Activated CD8-positive, alpha-beta T cell treated with anti-CD3 and anti-CD28 coated beads, Interleukin-2, amount 10 ng/mL, durations not matched to agents 7 days and 5 days (primary cell): ENCODE results near the gene CNRIP1. TPM values are rescaled to one million over a fixed set of nuclear protein-coding genes. Genes with fewer than 3 reads are reported as not detected.

Source experiments
- ATAC-seq: fragments of 150-1000 bp; cut with Tn5 transposase; one replicate; pipeline ENCODE4 v1.10.0; 2021; ENCODE audit warnings: moderate library complexity
- CTCF ChIA-PET: fragments of 350-600 bp; sonication (Branson Sonifier 250); formaldehyde crosslinking; loops from one replicate; lab custom pipeline; 2021; ENCODE audit warnings: antibody characterized with exemption; lab: Charles Lee
- POLR2A ChIA-PET: fragments of 350-600 bp; sonication (Branson Sonifier 250); formaldehyde crosslinking; loops from one replicate; lab custom pipeline; 2021; ENCODE audit warnings: antibody characterized with exemption; lab: Charles Lee
- DNase-seq: peaks from one replicate; pipeline ENCODE4 v3.0.0-alpha.2; 2020
- H3K27ac Mint-ChIP-seq: one replicate; pipeline ENCODE4 v1.8.0; 2021; ENCODE audit warnings: mild to moderate bottlenecking, mixed read lengths
- H3K27me3 Mint-ChIP-seq: one replicate; pipeline ENCODE4 v1.8.0; 2021; ENCODE audit warnings: low read depth, mixed read lengths
- H3K36me3 Mint-ChIP-seq: one replicate; pipeline ENCODE4 v1.8.0; 2021; ENCODE audit warnings: low read depth, mixed read lengths
- H3K4me1 Mint-ChIP-seq: one replicate; pipeline ENCODE4 v1.8.0; 2021; ENCODE audit warnings: low read depth, mixed read lengths
- H3K4me3 Mint-ChIP-seq: one replicate; pipeline ENCODE4 v1.8.0; 2021; ENCODE audit warnings: mild to moderate bottlenecking, mixed read lengths
- H3K9me3 Mint-ChIP-seq: one replicate; pipeline ENCODE4 v1.8.0; 2022; ENCODE audit warnings: mixed read lengths; ENCODE audit not compliant: insufficient read depth
- total RNA-seq, 2 experiments: library from RNA; stranded (reverse); gene quantifications; one replicate each; pipeline ENCODE4 v1.2.3, GENCODE V29; 2021

The CNRIP1 gene
- total RNA-seq, 2 experiments from 2014 or later: not detected

DNA sequence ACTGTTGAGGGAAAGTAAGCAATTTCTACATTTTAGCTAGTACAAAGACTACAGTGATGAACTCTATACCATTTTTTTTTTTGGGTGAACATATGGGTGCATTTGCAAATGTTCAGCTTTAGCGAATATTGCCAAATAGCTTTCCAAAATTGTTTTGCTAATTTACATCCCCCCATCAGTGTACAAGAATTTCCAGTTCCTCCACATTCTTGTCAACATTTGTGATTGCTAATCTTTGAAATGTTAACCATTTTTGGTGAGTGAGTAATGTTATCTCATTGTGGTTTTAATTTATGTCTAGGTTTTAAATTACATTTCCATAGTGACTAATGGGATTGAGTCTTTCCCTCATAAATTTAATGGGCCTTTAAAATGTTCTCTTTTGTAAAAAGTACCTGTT, 16.4 kb upstream of the CNRIP1 start:
- POLR2A ChIA-PET: no interaction called here

GRCh38 chr2:68333931-68334330, 14.2 kb upstream of the CNRIP1 start:
- CTCF ChIA-PET: interaction anchor here (1.3 kb wide), 1 partner anchor 106 kb away, joined by 3 read pairs; no protein-coding TSS in a partner anchor

More for the DNA sequence above, 16.4 kb upstream of the CNRIP1 start:
- Mint-ChIP-seq H3K27me3 (peaks cover 28% of the 10 kb centered on the region), H3K27ac (no peak overlapping the region), H3K9me3 (no peaks in the 10 kb centered on the region), H3K4me1 (no peaks in the 10 kb centered on the region), H3K4me3 (no peak overlapping the region), H3K36me3 (no peaks in the 10 kb centered on the region)
- CTCF ChIA-PET: interaction anchor here (0.6 to 0.7 kb wide), 2 partner anchors 105 to 218 kb away, joined by 3 read pairs; no protein-coding TSS in a partner anchor
- ATAC-seq (no peak), DNase-seq (no peak)

GRCh38 chr2:68333009-68333408, 13.3 kb upstream of the CNRIP1 start:
- Mint-ChIP-seq H3K4me1 (no peaks in the 10 kb centered on the region), H3K36me3 (no peaks in the 10 kb centered on the region), H3K9me3 (no peaks in the 10 kb centered on the region), H3K27ac (no peak overlapping the region), H3K27me3 (peaks cover 14% of the 10 kb centered on the region), H3K4me3 (no peak overlapping the region)
- CTCF ChIA-PET: interaction anchor here (1.2 to 1.3 kb wide), 2 partner anchors 107 to 211 kb away, joined by 3 read pairs; no protein-coding TSS in a partner anchor
- no peak for ATAC-seq
- no peak for DNase-seq
- POLR2A ChIA-PET: no interaction called here

More at GRCh38 chr2:68333931-68334330, 14.2 kb upstream of the CNRIP1 start:
- no peaks in the 10 kb centered on the region for H3K4me1 Mint-ChIP-seq
- H3K27me3 Mint-ChIP-seq: peaks cover 15% of the 10 kb centered on the region
- no peaks in the 10 kb centered on the region for H3K9me3 Mint-ChIP-seq
- no peak overlapping the region for H3K4me3 Mint-ChIP-seq
- ATAC-seq (no peak), DNase-seq (no peak)
- no peaks in the 10 kb centered on the region for H3K36me3 Mint-ChIP-seq
- POLR2A ChIA-PET: no interaction called here
- H3K27ac Mint-ChIP-seq: no peak overlapping the region

DNA sequence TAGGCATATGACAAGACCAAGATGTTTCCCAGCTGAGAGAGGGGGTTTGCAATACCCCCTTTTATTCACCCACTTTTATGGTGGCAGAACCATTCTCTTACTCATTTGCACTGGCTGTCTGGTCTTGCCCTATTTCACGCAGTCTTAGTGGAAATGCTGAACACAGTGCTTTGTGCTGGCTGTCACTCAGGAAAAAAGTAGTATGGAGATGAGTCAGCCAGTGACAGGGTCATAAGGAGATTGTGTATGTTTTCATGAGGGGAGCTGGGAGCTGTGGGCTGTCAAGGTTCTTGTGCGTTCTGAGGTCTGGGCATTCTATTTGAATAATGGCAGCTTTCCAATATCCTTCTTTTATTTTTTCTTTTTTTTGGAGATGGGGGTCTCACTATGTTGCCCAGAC, 10.9 kb upstream of the CNRIP1 start:
- H3K9me3 Mint-ChIP-seq: no peaks in the 10 kb centered on the region
- no peak for DNase-seq
- H3K27ac Mint-ChIP-seq: no peak overlapping the region
- H3K36me3 Mint-ChIP-seq: no peaks in the 10 kb centered on the region
- no peak overlapping the region for H3K4me3 Mint-ChIP-seq
- POLR2A ChIA-PET: no interaction called here
- CTCF ChIA-PET: interaction anchor here (1.3 kb wide), 1 partner anchor 110 kb away, joined by 3 read pairs; no protein-coding TSS in a partner anchor
- no peaks in the 10 kb centered on the region for H3K4me1 Mint-ChIP-seq
- no peak for ATAC-seq
- peaks cover 10% of the 10 kb centered on the region for H3K27me3 Mint-ChIP-seq

DNA sequence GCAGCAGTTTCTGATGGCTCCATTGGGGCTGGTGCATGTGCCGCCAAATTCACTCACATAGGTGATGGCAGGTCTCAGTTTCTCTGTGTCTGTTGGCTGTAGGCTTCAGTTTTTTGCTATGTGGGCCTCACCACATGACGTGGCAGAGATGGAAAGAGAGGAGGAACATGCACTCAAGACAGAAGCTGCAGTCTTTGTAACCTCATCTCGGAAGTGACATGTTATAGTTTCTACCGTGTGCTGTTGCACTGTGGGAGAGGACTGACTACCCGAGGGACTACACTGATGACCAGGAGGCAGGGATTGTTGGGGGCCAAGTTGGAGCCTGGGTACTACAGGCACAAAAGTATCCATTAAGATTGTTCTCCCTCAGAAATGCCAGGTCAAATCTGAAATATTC, 9.2 kb upstream of the CNRIP1 start:
- no peaks in the 10 kb centered on the region for H3K9me3 Mint-ChIP-seq
- ChIA-PET POLR2A (no interaction called here), CTCF (no interaction called here)

GRCh38 chr2:68325056-68325455, 5.3 kb upstream of the CNRIP1 start:
- H3K9me3 Mint-ChIP-seq: no peaks in the 10 kb centered on the region
- ATAC-seq (no peak), DNase-seq (no peak)
- no peaks in the 10 kb centered on the region for H3K36me3 Mint-ChIP-seq
- ChIA-PET POLR2A (no interaction called here), CTCF (interaction anchor here (1.4 kb wide), 1 partner anchor 116 kb away, joined by 3 read pairs; no protein-coding TSS in a partner anchor)
- H3K27ac Mint-ChIP-seq: no peak overlapping the region
- H3K27me3 Mint-ChIP-seq: peaks cover 43% of the 10 kb centered on the region
- H3K4me1 Mint-ChIP-seq: no peaks in the 10 kb centered on the region
- no peak overlapping the region for H3K4me3 Mint-ChIP-seq

More for the DNA sequence above, 9.2 kb upstream of the CNRIP1 start:
- H3K27me3 Mint-ChIP-seq: peaks cover 18% of the 10 kb centered on the region
- no peak for DNase-seq
- H3K36me3 Mint-ChIP-seq: no peaks in the 10 kb centered on the region
- no peak for ATAC-seq
- H3K27ac Mint-ChIP-seq: no peak overlapping the region
- H3K4me1 Mint-ChIP-seq: no peaks in the 10 kb centered on the region
- H3K4me3 Mint-ChIP-seq: no peak overlapping the region

DNA sequence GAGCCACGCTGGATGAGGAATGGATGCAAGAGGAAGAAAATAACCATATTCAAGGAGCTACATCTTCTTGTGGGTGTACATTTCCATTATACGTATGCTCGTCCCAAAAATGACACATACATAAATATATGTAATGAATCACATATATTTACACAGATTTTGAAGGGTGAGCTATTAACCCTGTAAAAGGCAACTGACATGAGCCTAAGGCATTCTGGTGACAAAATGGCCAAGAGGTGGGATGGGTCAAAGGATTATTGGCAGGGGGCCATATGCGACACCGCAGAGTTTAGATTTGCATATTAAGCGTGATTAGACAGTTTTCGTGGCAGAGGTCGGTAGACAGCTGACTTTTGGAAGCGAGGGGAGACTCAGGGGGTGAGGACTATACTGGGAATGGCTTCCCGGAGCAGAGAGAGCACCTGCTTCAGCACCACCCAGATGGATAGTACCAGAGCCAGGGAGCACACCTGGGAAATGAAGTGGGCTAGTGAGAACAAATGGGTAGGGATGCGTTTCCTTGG, 431 bp upstream of the CNRIP1 start:
- ChIA-PET POLR2A (no interaction called here), CTCF (no interaction called here)
- ATAC-seq (no peak), DNase-seq (no peak)
- peak overlapping the region; percentile 43 for H3K4me3 Mint-ChIP-seq
- no peaks in the 10 kb centered on the region for H3K9me3 Mint-ChIP-seq
- H3K4me1 Mint-ChIP-seq: peaks cover 5% of the 10 kb centered on the region
- no peaks in the 10 kb centered on the region for H3K36me3 Mint-ChIP-seq
- H3K27me3 Mint-ChIP-seq: peaks cover 67% of the 10 kb centered on the region
- H3K27ac Mint-ChIP-seq: no peak overlapping the region

DNA sequence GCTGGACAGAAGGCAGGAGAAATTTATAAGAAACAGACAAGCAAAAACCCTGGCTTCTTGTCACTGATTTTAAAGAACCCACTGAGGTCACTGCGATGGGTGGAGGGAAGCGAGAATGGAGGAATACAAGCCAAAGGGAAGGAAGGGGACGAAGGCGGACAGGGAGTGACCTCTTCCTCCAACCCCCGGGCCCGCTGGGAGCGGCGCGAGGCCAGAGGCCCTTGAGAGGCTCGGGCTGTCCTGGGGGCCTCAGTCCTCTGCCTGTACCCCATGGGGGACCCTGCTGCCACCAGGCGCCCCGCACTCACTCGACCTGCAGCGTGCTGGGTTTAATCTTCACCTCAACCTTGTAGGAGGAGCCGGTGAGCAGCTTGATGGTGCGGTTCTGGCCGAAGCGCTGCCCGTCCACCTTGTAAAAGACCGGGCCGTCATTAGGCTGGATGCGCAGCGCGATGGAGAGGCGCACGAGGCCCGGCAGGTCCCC, 793 bp downstream of the CNRIP1 start:
- Mint-ChIP-seq H3K27me3 (peaks cover 59% of the 10 kb centered on the region), H3K9me3 (peaks cover 3% of the 10 kb centered on the region), H3K36me3 (no peaks in the 10 kb centered on the region), H3K4me1 (peaks cover 5% of the 10 kb centered on the region), H3K27ac (no peak overlapping the region), H3K4me3 (no peak overlapping the region)
- POLR2A ChIA-PET: no interaction called here
- ATAC-seq (peak; percentile 15), DNase-seq (no peak)
- CTCF ChIA-PET: no interaction called here

DNA sequence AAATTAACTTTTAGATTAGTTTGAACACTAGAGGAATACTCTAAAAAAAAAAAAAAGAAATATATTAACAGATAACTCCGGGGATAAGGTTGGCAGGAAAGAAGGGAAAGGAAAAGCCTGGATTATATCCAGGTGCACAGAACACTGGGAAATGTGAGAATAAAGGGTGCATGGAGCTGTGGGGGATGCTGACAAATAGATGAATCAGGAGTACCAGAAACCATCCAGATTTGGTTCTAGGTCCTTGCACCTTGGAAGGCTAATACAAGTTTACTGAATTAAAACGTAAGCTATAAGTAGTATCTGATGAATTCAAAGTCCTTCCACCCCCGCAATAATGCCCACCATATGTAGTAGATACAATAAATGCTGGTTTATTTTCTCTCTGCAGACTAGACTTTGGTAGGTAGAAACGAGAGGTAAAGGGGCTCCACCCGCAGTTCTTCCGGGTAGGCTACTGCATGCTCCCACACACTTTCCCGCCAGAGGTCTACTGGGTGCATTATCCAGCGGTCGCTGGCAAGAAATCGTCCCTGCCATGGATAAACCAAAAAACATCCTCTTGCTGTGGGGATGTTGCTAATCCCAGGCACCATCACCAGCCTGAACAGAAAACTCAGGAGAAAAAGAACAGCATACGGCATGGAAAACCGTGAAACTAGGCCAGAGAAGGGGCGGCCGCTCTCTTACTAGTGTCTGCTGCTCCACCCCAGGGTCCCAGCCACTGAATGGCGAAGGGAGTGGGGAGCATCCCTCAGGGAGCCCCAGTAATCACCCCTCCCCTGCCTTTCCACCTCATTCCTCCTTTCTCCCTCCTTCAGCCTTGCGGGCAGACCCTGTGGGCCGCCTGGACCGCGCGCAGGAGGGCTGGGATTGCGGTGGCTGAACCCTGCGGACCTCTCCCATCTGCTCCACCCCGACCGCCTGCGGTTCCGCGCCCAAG, 1.5 kb downstream of the CNRIP1 start:
- ChIA-PET CTCF (no interaction called here), POLR2A (no interaction called here)
- DNase-seq (no peak), ATAC-seq (no peak)
- Mint-ChIP-seq H3K27ac (no peak overlapping the region), H3K4me3 (no peak overlapping the region), H3K36me3 (no peaks in the 10 kb centered on the region), H3K27me3 (peaks cover 59% of the 10 kb centered on the region), H3K9me3 (peaks cover 3% of the 10 kb centered on the region), H3K4me1 (peaks cover 5% of the 10 kb centered on the region)

GRCh38 chr2:68316111-68316510, 3.6 kb downstream of the CNRIP1 start:
- DNase-seq (no peak), ATAC-seq (no peak)
- Mint-ChIP-seq H3K27ac (no peak overlapping the region), H3K9me3 (peaks cover 3% of the 10 kb centered on the region), H3K36me3 (no peaks in the 10 kb centered on the region), H3K4me1 (peaks cover 5% of the 10 kb centered on the region), H3K4me3 (no peak overlapping the region), H3K27me3 (peaks cover 50% of the 10 kb centered on the region)
- POLR2A ChIA-PET: no interaction called here
- CTCF ChIA-PET: interaction anchor here (1.3 to 1.8 kb wide), 2 partner anchors 11 to 13 kb away, joined by 3 to 4 read pairs; no protein-coding TSS in a partner anchor

DNA sequence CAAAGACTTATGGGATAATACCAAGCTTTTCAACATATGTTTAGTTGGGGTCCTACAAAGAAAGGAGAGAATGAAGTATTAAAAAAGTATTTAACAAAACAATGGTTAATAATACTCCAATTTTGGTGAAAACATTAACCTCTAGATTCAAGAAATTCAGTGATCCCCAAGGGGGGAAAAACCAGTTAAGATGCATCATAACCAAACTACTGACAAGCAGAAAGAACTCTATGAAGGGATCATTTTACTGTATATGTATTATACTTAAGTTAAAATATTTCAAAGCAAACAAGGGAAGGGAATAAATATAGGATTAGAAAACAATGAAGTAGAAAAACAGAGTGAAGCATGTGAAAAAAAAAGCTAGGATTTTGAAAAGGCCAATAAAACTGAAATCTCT, 8.7 kb downstream of the CNRIP1 start:
- ChIA-PET CTCF (interaction anchor here (1.0 to 2.2 kb wide), 5 partner anchors 18 to 189 kb away, joined by 3 to 6 read pairs (median 5); no protein-coding TSS in a partner anchor), POLR2A (no interaction called here)
- Mint-ChIP-seq H3K27ac (no peak overlapping the region), H3K4me1 (no peaks in the 10 kb centered on the region), H3K9me3 (peaks cover 3% of the 10 kb centered on the region), H3K4me3 (no peak overlapping the region), H3K36me3 (no peaks in the 10 kb centered on the region), H3K27me3 (peaks cover 25% of the 10 kb centered on the region)
- DNase-seq (no peak), ATAC-seq (no peak)
